ENCODE measurements around the gene ALPK1. TPM values are rescaled to one million over a fixed set of nuclear protein-coding genes. Genes with fewer than 3 reads are reported as not detected.

The ALPK1 gene
- total and polyA plus RNA-seq, 2 of the 8 experiments (the other 6 are each of a cell fraction or from before 2014, with no cell fraction given): 0.08 to 0.43 TPM

- H2BK12ac ChIP-seq (ENCODE audit: low read depth, low read length): no peak overlapping the region
- no peak overlapping the region for H3K4me2 ChIP-seq (ENCODE audit: insufficient read depth in 1 of 2, low read depth in 2 of 2, low read length in 2 of 2)
- no peak overlapping the region for H3K56ac ChIP-seq (replicated peaks; ENCODE audit: insufficient read length, low read depth, low read length)
- peaks cover 0 to 3% (median 0%) of the 10 kb centered on the region in 4 experiments; a peak in 1 of 7 replicates for H3K4me1 ChIP-seq (replicated peaks in 1 of 4; ENCODE audit: control insufficient read depth in 3 of 4, insufficient read depth in 4 of 4, low read length in 3 of 4)
- H2AFZ ChIP-seq (ENCODE audit: low read length): no peak overlapping the region
- no peak overlapping the region for H2BK5ac ChIP-seq (ENCODE audit: low read depth, low read length)
- 73% methylated on average over 3 of the region's 3 CpGs; no CpG with 5 or more reads in 1 of the 2 experiments for WGBS, 2 experiments (ENCODE audit: extremely low coverage in 1 of 2, insufficient coverage in 1 of 2, insufficient read length in 1 of 2, insufficient replicate concordance in 2 of 2, low coverage in 1 of 2, low lambda C conversion rate in 2 of 2, missing lambda C conversion rate in 1 of 2)
- no peak overlapping the region for H3K23ac ChIP-seq (ENCODE audit: insufficient read length)
- ChIA-PET POLR2A (ENCODE audit: partially characterized antibody) (no interaction called here), CTCF (ENCODE audit: partially characterized antibody) (interaction anchor here (0.6 to 1.0 kb wide), 2 partner anchors 30 to 49 kb away, joined by 3 read pairs; no protein-coding TSS in a partner anchor)
- H2BK120ac ChIP-seq (replicated peaks; ENCODE audit: low read depth, low read length): no peak overlapping the region
- H3K36me3 ChIP-seq (ENCODE audit: control insufficient read depth in 2 of 4, insufficient read depth in 4 of 4, low read length in 3 of 4): no peaks in the 10 kb centered on the region
- H4K8ac ChIP-seq (ENCODE audit: extremely low read depth, insufficient read depth, low read length): no peak overlapping the region
- no peak overlapping the region for H3K9ac ChIP-seq (replicated peaks in 1 of 4; ENCODE audit: extremely low read depth in 1 of 4, low read depth in 3 of 4, low read length in 3 of 4)
- H2BK20ac ChIP-seq (ENCODE audit: low read length): no peak overlapping the region
- peaks cover 0 to 3% of the 10 kb centered on the region in 2 experiments; a peak in 3 of 4 replicates for H3K9me3 ChIP-seq (ENCODE audit: insufficient read depth in 2 of 2, low read depth in 1 of 2, low read length in 1 of 2)
- H2AK5ac ChIP-seq (ENCODE audit: low read depth, low read length): no peak overlapping the region
- no peaks in the 10 kb centered on the region for H4K20me1 ChIP-seq (replicated peaks in 1 of 2; ENCODE audit: control insufficient read depth in 1 of 2, insufficient read depth in 2 of 2, low read length in 2 of 2)
- DNase-seq (ENCODE audit: low read depth in 1 of 2, low spot score in 2 of 2) (no peak), FAIRE-seq (no peak)
- H4K91ac ChIP-seq (replicated peaks; ENCODE audit: insufficient read length, low read length): no peak overlapping the region
- no peaks in the 10 kb centered on the region for H3K27me3 ChIP-seq (replicated peaks in 1 of 4; ENCODE audit: control insufficient read depth in 3 of 4, extremely low read depth in 1 of 4, insufficient read depth in 3 of 4, low read length in 3 of 4)
- H3K4me3 ChIP-seq (ENCODE audit: extremely low read depth in 1 of 4, insufficient read depth in 2 of 4, low read depth in 3 of 4, low read length in 4 of 4): no peak overlapping the region
- H4K5ac ChIP-seq (ENCODE audit: insufficient read length, low read depth, low read length): no peak overlapping the region
- no peaks in the 10 kb centered on the region for H3K23me2 ChIP-seq (ENCODE audit: low read depth, low read length)
- H2BK15ac ChIP-seq (ENCODE audit: low read length): no peak overlapping the region
- no peaks in the 10 kb centered on the region for H3K79me1 ChIP-seq (ENCODE audit: low read depth, low read length)
- H3K4ac ChIP-seq (replicated peaks; ENCODE audit: insufficient read length, low read depth, low read length): no peak overlapping the region
- no peak overlapping the region for H3K27ac ChIP-seq (ENCODE audit: low read depth, low read length)
- H3K79me2 ChIP-seq (ENCODE audit: control insufficient read depth in 1 of 2, insufficient read depth in 2 of 2, low read length in 2 of 2): no peaks in the 10 kb centered on the region
- H3K18ac ChIP-seq (ENCODE audit: extremely low read depth, low read length): no peak overlapping the region
- H3K14ac ChIP-seq (ENCODE audit: insufficient read length): no peak overlapping the region
- TF ChIP-seq HDAC2 (IDR thresholded peaks at IDR 0.05; ENCODE audit: borderline replicate concordance in 1 of 2, low read depth in 2 of 2, low read length in 2 of 2) (no peak), RBBP5 (IDR thresholded peaks at IDR 0.05; ENCODE audit: borderline replicate concordance, low read depth, low read length) (no peak)
Measured at GRCh38 chr4:112277220-112277619, 19.9 kb upstream of the ALPK1 start.
